Adrenal gland (tissue), 12 donors: ENCODE data around the gene TMEM11. TPM values are rescaled to one million over a fixed set of nuclear protein-coding genes. Genes with fewer than 3 reads are reported as not detected.
A peak's percentile ranks its signal among the peaks of the same experiment; 100 is the strongest.

Experiments used
- DNase-seq, 7 donors: peaks; one replicate each; pipeline ENCODE4 v3.0.0-alpha.2; 2019 to 2020
- H3K27ac ChIP-seq, 5 donors: fragments of 200-600 bp; sonication (generic) in 4 of 5; 1 replicate in 3 of 5; 2 replicates in 2 of 5; pipeline versions ENCODE4 v1.5.1 to v1.8.0; 2016 to 2020; ENCODE audit warnings: mild to moderate bottlenecking in 1 of 5
- H3K27me3 ChIP-seq: fragments of 200-600 bp; 2 replicates; pipeline ENCODE4 v1.8.0; 2021
- H3K36me3 ChIP-seq, 2 donors: fragments of 200-600 bp; replicated peaks in 1 of 2; 1 replicate in 1 of 2; 2 replicates in 1 of 2; pipeline versions ENCODE4 v1.5.1 to v1.8.0; 2018 to 2022
- H3K4me1 ChIP-seq, 2 donors: fragments of 200-600 bp; replicated peaks in 1 of 2; 1 replicate in 1 of 2; 2 replicates in 1 of 2; pipeline versions ENCODE4 v1.5.1 to v1.8.0; 2018 to 2021
- H3K4me3 ChIP-seq, 4 donors: fragments of 200-600 bp; sonication (generic) in 3 of 4; one replicate each; pipeline ENCODE4 v1.5.1; 2016 to 2018
- H3K9me3 ChIP-seq, 3 donors: fragments of 200-600 bp; sonication (generic) in 1 of 3; replicated peaks in 1 of 3; 1 replicate in 2 of 3; 2 replicates in 1 of 3; pipeline versions ENCODE4 v1.5.1 to v1.8.0; 2016 to 2021
- CTCF ChIP-seq, 6 experiments: fragments of 450-650 bp in 4 of 6; fragments of 200-600 bp in 2 of 6; sonication (generic) in 1 of 6; IDR thresholded peaks; 1 replicate in 5 of 6; 2 replicates in 1 of 6; pipeline versions ENCODE4 v1.5.1 to v1.8.0; 2016 to 2021; ENCODE audit warnings: antibody characterized with exemption in 6 of 6, mild to moderate bottlenecking in 2 of 6, moderate library complexity in 1 of 6
- POLR2A ChIP-seq, 2 donors: fragments of 450-650 bp; IDR thresholded peaks; one replicate each; pipeline ENCODE4 v1.6.1; 2017; ENCODE audit warnings: antibody characterized with exemption in 2 of 2, mild to moderate bottlenecking in 2 of 2, moderate library complexity in 1 of 2
- WGBS, 4 donors: extraction: QIAGEN DNeasy Blood & Tissue Kit in 2 of 4; methylation state at CpG; one replicate each; pipeline versions ENCODE4 v1.1.5 to v1.1.7; 2013 to 2017; 5-methylcytosine and 5-hydroxymethylcytosine counted together
- intact Hi-C, 2 donors: fragments of 100-400 bp; cut with DNase I; formaldehyde crosslinking; loops; one replicate each; pipeline versions ENCODE4 v1.14.1 to v1.15.0; 2022 to 2023
- polyA plus RNA-seq, 3 donors: library from polyadenylated mRNA; stranded (reverse); fragments of 200-250 nt in 2 of 3; fragments of 350-450 nt in 1 of 3; fragmentation: Illumina TruSeq in 1 of 3; extraction: RNeasy Lipid Tissue Mini Kit (QIAGEN cat#74804) in 1 of 3; gene quantifications; one replicate each; pipeline ENCODE4 v1.2.3, GENCODE V29; 2013 to 2014
- total RNA-seq, 9 donors: library from RNA; depleted of rRNA in 4 of 9; stranded (reverse); fragments of >200 nt in 4 of 9; fragments of 120-200 nt in 1 of 9; fragmentation: NEBNext Ultra II Directional in 1 of 9; extraction: Animal tissue kit (Norgen Biotek cat#: 25700) in 1 of 9; gene quantifications; one replicate each; pipeline versions ENCODE4 v1.1.0 to v1.2.4, GENCODE V29; 2013 to 2023
- donor health status: healthy with polysubstance abuse.
- donor health status: Bipolar disorder and iron deficiency.
- donor health status: DM: yes; HTN: yes; CAD: no.
- donor health status: DM: no; HTN: no; CAD: no.
- donor health status: DM: no; HTN: no; CAD: no.
- donor health status: DM: yes; HTN: yes; CAD: no.

Gene TMEM11
- total and polyA plus RNA-seq, 12 donors: 12.4 to 75.8 (median 25.4) TPM

GRCh38 chr17:21171970-21172510, 41.9 kb downstream of the TMEM11 start:
- no peaks in the 10 kb centered on the region for H3K9me3 ChIP-seq
- peak in 3 of 7 donors; percentile 20 to 47 (median 26) for DNase-seq
- H3K4me1 ChIP-seq: peaks cover 13 to 26% of the 10 kb centered on the region in 2 donors
- H3K27ac ChIP-seq: peak overlapping the region in 1 of 5 donors; percentile 38
- H3K36me3 ChIP-seq: no peaks in the 10 kb centered on the region
- WGBS, 4 donors: 77 to 82% (median 78%) methylated on average over 15 to 17 of the region's 17 CpGs
- intact Hi-C loops: no loop called here
- no peaks in the 10 kb centered on the region for H3K27me3 ChIP-seq
- H3K4me3 ChIP-seq: no peak overlapping the region
- TF ChIP-seq CTCF (IDR thresholded peaks at IDR 0.05) (no peak), POLR2A (IDR thresholded peaks at IDR 0.05) (no peak)

- 84 to 95% (median 86%) methylated on average over 7 to 12 of the region's 12 CpGs for WGBS, 4 donors
- H3K4me1 ChIP-seq: peaks cover 13 to 32% of the 10 kb centered on the region in 2 donors
These were observed 42.5 kb downstream of the TMEM11 start for GRCh38 chr17:21171309-21171922.

GRCh38 chr17:21170809-21171208, 43.2 kb downstream of the TMEM11 start:
- 57 to 82% (median 69%) methylated on average over 7 of the region's 7 CpGs for WGBS, 4 donors
- peaks cover 13 to 34% of the 10 kb centered on the region in 2 donors for H3K4me1 ChIP-seq
- intact Hi-C loops: no loop called here
- no peaks in the 10 kb centered on the region for H3K27me3 ChIP-seq
- no peaks in the 10 kb centered on the region for H3K36me3 ChIP-seq
- no peak overlapping the region for H3K4me3 ChIP-seq
- TF ChIP-seq CTCF (IDR thresholded peaks at IDR 0.05) (no peak), POLR2A (IDR thresholded peaks at IDR 0.05) (no peak)
- peak in 3 of 7 donors; percentile 23 to 56 (median 33) for DNase-seq
- H3K27ac ChIP-seq: peak overlapping the region in 1 of 5 donors; percentile 38
- H3K9me3 ChIP-seq: no peaks in the 10 kb centered on the region

More at GRCh38 chr17:21171309-21171922, 42.5 kb downstream of the TMEM11 start:
- TF ChIP-seq POLR2A (IDR thresholded peaks at IDR 0.05) (no peak), CTCF (IDR thresholded peaks at IDR 0.05) (no peak)
- intact Hi-C loops: no loop called here
- DNase-seq: peak in 2 of 7 donors; percentile 11 to 38
- H3K27ac ChIP-seq: peak overlapping the region in 1 of 5 donors; percentile 38
- H3K36me3 ChIP-seq: no peaks in the 10 kb centered on the region
- no peaks in the 10 kb centered on the region for H3K27me3 ChIP-seq
- H3K4me3 ChIP-seq: no peak overlapping the region
- no peaks in the 10 kb centered on the region for H3K9me3 ChIP-seq

GRCh38 chr17:21169496-21169895, 44.5 kb downstream of the TMEM11 start:
- Histone ChIP-seq H3K4me3 (no peak overlapping the region), H3K9me3 (no peaks in the 10 kb centered on the region), H3K36me3 (no peaks in the 10 kb centered on the region), H3K4me1 (peaks cover 13 to 34% of the 10 kb centered on the region in 2 donors), H3K27me3 (no peaks in the 10 kb centered on the region), H3K27ac (no peak overlapping the region)
- TF ChIP-seq POLR2A (IDR thresholded peaks at IDR 0.05) (no peak), CTCF (IDR thresholded peaks at IDR 0.05) (no peak)
- intact Hi-C loops: no loop called here
- 78 to 100% (median 92%) methylated on average over 3 to 7 of the region's 7 CpGs for WGBS, 4 donors
- DNase-seq: peak in 1 of 7 donors; percentile 45
